Peyer's patch (tissue), 4 donors: ENCODE measurements around the gene TOX2.

Source experiments
- POLR2A ChIP-seq, 2 donors: fragments of 450-650 bp; IDR thresholded peaks; one replicate each; pipeline ENCODE4 v1.5.1; 2017; ENCODE audit warnings: antibody characterized with exemption in 2 of 2, mild to moderate bottlenecking in 2 of 2, moderate library complexity in 2 of 2
- TF ChIP-seq, protein P1 (sequence below), 6 experiments: fragments of 450-650 bp in 4 of 6; fragments of 200-600 bp in 2 of 6; sonication (generic) in 1 of 6; IDR thresholded peaks; one replicate each; pipeline ENCODE4 v1.5.1; 2017 to 2019; ENCODE audit warnings: antibody characterized with exemption in 6 of 6, mild to moderate bottlenecking in 3 of 6, moderate library complexity in 1 of 6

DNA sequence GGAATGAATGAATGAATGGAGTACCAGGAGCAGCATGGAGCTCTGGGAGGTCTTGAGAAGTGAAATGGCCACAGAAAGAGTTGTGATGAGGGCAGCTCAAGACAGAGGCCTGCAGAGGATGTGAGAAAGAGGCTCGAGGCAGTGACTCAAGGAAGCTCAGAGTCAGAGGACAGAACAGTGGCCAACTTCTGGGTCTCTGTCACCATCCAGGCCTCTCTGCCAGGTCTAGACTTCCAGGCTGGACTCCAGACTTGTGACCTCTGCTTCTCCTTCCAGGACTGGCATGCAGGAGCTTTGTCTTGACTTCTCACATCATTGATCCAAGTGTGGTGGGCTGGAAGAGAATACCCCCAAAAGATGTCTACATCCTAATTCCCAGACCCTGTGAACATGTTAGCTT lies 119.8 kb downstream of the TOX2 start:
- TF ChIP-seq, protein P1, sequence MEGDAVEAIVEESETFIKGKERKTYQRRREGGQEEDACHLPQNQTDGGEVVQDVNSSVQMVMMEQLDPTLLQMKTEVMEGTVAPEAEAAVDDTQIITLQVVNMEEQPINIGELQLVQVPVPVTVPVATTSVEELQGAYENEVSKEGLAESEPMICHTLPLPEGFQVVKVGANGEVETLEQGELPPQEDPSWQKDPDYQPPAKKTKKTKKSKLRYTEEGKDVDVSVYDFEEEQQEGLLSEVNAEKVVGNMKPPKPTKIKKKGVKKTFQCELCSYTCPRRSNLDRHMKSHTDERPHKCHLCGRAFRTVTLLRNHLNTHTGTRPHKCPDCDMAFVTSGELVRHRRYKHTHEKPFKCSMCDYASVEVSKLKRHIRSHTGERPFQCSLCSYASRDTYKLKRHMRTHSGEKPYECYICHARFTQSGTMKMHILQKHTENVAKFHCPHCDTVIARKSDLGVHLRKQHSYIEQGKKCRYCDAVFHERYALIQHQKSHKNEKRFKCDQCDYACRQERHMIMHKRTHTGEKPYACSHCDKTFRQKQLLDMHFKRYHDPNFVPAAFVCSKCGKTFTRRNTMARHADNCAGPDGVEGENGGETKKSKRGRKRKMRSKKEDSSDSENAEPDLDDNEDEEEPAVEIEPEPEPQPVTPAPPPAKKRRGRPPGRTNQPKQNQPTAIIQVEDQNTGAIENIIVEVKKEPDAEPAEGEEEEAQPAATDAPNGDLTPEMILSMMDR (IDR thresholded peaks at IDR 0.05): no peak
- TF ChIP-seq POLR2A (IDR thresholded peaks at IDR 0.05): no peak
